GM19023 (cell line): ENCODE results near the gene POLR2E.
"Not testable (repeated sequence)": the region's sequence is repeated elsewhere in the genome, so short reads cannot be mapped to it uniquely, and the experiment has no call there.

Experiments
- ATAC-seq: cut with Tn5 transposase; IDR thresholded peaks from one replicate; pipeline ENCODE4 v1.9.1; 2021; ENCODE audit warnings: mild to moderate bottlenecking, moderate library complexity; ENCODE audit not compliant: unreplicated experiment

Gene POLR2E

DNA sequence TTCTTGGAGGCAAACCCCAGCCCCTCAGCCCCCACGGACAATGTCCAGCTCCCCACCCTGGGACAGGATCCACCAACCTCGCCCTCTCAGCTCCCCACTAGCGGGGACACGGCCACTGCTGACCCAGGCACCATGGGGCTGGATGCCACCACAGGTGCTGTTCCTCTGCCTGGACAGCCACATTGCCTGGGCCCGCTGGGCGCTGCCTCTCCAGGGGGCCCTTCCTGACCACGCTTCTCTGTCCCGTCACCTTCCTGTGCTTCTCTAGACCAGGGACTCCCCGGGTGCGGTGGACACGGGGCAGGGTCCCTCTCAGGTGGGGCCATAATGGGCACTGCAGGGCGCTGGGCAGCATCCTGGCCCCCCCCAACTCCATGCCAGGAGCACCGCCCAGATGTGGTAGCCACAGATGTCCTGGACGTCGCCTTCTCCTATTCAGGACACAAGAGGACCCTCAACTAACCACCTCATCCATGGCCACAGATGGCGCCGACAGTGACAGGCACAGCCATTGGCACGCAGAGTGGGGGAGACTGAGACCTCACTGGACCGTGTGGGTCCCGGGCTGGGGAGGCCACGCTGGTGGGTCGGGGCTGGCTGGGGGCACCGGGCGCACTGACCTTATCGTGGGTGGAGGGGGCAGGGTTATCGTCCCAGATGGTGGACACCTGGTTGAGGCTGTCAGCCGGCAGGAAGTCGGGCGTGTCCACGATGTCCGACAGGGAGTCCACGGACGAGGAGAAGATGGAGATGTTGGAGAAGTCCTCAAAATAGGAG is 32.0 kb upstream of the POLR2E start:
- no peak for ATAC-seq

DNA sequence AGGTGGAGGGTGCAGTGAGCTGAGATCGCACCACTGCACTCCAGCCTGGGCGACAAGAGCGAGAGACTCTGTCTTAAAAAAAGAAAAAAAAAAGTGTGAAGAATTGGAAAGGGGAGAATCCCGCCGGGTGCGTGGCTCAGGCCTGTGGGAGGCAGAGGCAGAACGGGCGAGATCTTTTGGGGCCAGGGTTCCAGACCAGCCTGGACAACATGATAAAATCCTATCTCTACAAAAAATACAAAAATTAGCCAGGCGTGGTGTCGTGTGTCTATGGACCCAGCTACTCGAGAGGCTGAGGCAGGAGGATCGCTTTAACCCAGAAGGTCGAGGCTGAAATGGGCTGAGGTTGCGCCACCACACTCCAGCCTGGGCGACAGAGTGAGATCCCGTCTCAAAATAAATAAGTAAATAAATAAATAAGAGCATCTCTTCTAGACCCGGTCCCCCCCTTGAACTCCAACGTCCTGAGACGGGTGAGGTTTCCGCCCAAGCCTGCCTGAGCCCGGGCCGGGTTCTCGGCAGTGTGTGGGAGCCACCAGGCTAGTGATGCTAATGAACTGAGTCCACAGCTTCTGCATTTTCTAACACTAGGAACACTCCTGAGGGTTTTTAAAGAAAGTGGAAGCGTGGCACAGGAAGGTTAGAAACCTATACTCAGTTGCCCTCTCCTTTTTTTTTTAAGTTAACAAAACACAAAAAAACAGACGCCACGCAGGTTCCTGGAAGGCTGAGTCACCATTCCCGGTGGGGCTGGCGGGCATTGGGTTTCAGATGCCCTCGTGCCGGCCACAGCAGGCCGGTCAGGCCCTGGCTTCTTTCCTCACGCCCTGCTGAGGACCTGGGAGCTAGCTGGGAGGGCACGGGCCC is 30.7 kb upstream of the POLR2E start:
- no peak for ATAC-seq

DNA sequence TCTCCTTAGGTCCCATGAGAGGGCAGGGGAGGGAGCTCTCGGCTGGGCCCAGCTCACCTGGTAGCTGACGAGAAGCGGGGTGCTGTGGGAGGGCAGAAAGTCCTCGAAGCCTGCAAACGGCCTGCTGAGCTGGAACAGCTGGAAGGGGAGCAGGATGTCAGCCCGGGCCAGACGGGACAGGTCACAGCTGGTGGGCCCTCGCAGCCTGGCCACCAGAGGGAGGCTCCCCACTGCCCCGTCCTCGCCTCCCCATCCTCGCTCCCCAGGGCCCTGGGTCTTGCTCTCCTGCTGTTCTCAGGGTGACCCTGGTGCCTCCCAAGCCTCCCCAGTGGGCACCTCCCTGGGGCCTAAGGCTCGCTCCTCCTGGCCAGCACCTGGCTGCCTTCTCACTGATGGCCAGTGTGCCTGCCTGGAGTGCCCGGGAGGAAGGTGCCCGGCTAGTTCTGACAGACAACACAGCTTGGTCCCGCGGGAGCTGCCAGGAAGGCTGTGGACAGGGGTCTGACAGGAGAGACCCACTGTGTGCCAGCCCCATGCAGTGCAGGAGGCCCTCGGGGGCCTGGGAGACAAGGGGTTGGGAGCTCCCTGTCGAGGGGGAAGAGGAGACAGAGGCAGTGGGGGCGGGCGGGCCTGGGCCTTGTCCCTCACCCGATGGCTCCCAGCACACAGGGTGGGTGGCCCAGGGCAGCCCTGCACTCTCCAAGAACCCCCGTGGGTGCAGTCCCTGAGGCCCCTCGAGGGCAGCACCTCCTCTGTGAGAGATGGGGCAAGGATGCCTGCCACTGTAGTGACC is 28.9 kb upstream of the POLR2E start:
- ATAC-seq: no peak

GRCh38 chr19:1123381-1123780 is 28.2 kb upstream of the POLR2E start:
- no peak for ATAC-seq

GRCh38 chr19:1122972-1123363 is 27.8 kb upstream of the POLR2E start:
- ATAC-seq: no peak

DNA sequence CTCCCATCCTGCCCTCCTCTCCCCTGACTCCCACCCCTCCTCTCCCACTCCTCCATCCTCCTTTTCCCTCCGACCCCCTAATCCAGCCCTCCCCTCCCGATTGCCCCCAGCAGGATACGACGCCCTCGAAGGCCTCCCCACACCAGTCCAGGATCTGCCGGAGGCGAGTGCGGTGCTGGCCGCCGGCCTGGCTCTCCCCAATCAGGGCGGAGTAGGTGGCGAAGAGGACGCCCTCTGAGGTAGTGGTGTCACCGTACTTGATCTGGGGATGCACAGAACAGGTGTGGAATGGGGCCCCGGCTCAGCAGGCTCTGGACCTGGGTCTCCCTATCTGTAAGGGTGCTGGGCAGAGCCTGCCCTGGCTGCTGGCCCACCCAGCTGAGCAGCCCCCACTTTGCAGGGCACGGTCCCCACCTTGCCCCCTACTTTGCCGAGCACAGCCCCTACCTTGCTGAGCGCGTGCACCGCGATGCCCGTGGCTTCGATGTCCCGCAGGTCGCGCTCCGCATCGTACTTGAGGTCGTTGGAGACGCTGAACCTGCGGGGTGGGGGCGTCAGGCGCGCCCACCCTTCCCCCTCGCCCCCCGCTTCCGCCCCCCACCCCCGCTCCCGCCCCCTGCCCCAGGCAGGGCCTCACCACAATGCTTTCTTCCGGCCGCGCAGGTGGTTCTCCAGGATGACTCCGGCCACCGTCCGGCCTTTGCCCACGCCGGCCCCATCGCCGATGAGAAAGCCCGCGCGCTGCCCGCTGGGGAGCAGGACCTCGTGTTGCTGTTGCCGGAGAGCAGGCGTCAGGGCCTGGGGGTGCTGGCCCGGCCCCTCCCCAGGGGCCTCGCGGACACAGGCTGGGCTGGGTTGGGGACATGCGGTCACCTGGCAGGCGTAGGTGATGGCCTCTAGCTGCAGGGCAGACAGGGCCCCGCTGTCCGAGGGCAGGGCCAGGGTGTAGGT is 27.1 kb upstream of the POLR2E start:
- ATAC-seq: no peak

- no peak for ATAC-seq
Observed at GRCh38 chr19:1121395-1121794, 26.2 kb upstream of the POLR2E start.

- ATAC-seq: no peak
Observed at GRCh38 chr19:1119475-1120217, 24.5 kb upstream of the POLR2E start.

- ATAC-seq: no peak
Observed at GRCh38 chr19:1118999-1119398, 23.8 kb upstream of the POLR2E start.

DNA sequence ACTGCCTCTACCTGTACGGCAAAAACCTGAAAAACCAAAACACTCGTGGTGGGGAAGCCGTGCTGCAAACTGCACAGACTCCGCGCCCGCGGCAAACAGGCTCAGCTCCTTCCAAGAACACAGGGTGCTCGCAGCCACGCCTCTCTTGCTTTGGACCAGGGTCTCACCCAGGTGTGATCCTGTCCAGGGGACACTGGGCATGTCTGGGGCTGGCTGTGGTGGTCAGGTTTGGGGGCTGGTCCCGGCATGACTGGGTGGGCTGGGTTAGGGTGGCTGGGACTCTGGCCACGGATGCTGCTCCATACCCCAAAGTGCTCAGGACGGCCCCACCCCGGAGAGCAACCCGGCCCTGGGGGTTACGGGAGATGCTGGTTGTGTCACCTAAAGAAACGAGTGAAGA is 22.5 kb upstream of the POLR2E start:
- ATAC-seq: no peak

DNA sequence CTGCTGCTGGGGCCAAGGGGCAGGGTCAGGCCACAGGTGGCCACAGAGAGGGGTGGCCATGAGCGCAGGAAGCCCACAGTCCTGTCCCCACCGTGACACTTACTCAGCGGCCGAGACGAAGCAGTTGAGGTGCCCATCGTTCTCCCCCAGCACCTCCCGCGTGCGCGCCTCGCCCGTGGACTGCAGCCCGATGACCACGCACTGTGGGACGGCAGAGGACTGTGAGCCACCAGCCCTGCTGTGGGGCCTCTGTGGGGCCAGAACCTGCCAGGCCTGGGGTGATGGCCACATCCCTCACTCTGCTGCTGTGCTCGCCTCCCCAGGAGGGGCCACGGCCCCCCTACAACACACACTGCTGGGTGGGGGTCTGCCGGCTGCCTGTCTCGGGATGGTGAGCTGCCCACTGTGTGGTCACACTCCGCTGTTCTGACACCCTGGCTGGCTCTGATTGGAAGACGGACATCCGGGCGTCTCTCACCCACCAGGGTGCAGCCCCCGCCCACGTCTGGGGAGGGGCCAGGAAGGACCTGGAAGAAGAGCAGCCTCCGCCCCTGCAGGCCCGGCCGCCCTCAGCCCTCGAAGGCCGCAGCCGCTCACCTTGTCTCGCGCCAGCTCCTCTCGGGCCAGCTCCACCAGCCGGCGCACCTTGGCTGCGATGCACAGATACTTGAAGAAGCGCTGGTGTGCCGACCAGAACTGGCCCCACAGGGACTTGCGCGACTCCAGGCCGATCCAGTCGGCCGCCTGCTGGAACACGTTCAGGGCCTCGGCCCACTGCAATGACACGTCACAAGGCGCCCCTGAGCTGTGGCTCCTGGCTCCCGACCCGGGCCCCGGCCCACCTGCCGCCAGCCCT is 21.8 kb upstream of the POLR2E start:
- ATAC-seq: no peak

- no peak for ATAC-seq
Observed at GRCh38 chr19:1115646-1116420, 20.7 kb upstream of the POLR2E start.

GRCh38 chr19:1114728-1115127 is 19.6 kb upstream of the POLR2E start:
- not testable (repeated sequence) for ATAC-seq

GRCh38 chr19:1113986-1114483 is 18.9 kb upstream of the POLR2E start:
- no peak for ATAC-seq

- peak; percentile 48 for ATAC-seq
Observed at GRCh38 chr19:1113030-1113985, 18.1 kb upstream of the POLR2E start.

DNA sequence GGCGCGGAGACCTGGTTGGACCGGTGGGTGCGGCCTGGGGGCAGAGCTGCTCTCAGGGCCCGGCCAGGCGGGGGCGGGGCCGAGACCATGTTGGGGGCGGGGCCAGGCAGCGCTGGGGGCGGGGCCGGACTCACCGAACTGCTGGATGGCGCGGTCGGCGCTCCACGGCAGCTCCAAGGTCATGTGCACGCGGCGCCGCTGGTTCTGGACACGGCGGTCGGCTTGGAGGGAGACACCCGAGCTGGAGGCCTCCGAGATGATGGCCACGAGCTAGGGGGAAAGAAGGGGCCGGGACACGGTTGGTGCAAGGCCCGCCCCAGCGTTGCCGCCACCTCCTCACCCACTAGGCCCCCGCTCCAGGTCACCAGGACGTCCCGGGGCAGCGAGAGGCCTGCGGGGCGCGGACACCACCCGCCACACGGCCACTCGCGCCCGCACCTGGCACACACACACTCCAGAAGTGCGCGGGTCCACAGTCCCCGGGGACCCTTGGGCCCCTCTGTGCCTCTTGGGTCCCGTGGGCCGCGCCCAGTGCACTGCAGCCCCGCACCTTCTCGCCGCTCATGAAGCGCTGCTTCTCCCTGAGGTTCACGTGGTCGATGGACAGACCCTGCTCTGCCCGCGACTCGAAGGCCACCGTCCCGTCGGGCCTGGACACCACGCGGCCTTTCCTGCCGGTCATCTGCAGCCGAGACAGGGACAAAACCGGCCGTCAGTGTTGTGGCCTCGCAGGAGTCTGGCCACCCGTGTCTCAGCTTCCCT is 17.3 kb upstream of the POLR2E start:
- ATAC-seq: no peak
